ENCODE data around the gene PPA1. TPM values are rescaled to one million over a fixed set of nuclear protein-coding genes. Genes with fewer than 3 reads are reported as not detected.
"Not testable (repeated sequence)": the region's sequence is repeated elsewhere in the genome, so short reads cannot be mapped to it uniquely, and the experiment has no call there.

Gene PPA1
- total RNA-seq, 1 donor from 2014 or later: 79.3 TPM

DNA sequence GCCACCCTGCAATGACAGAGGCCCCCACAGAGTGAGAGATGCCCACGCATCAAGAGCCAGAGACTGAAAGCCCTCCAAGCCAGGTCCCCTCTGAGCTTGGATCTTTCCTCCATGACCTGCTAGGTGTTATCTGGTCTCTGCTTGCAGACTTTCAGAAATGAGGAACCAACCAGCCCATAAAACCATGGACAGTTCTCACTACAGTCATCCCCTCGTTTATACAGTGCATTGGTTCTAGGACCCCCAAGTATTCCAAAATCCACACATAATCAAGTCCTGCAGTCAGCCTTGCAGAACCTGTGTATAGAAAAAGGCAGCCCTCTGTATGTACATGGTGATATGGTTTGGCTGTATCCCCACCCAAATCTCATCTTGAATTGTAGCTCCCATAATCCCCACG, 27.5 kb upstream of the PPA1 start:
- H3K36me3 ChIP-seq: no peaks in the 10 kb centered on the region
- H3K27me3 ChIP-seq: no peaks in the 10 kb centered on the region
- H3K4me3 ChIP-seq: no peak overlapping the region
- peaks cover 6% of the 10 kb centered on the region for H3K4me1 ChIP-seq
- no peak for DNase-seq (ENCODE audit: extremely low spot score in 2 of 2)
- TF ChIP-seq POLR2A (IDR thresholded peaks at IDR 0.05): no peak
- no peak for TF ChIP-seq CTCF (IDR thresholded peaks at IDR 0.05)
- H3K9me3 ChIP-seq: no peaks in the 10 kb centered on the region
- intact Hi-C loops (cut with DNase I): no loop called here
- H3K27ac ChIP-seq: no peak overlapping the region

- H3K27ac ChIP-seq: no peak overlapping the region
- no peaks in the 10 kb centered on the region for H3K9me3 ChIP-seq
- DNase-seq (ENCODE audit: extremely low spot score in 2 of 2): no peak
- H3K4me1 ChIP-seq: peaks cover 11% of the 10 kb centered on the region
- no peaks in the 10 kb centered on the region for H3K27me3 ChIP-seq
- TF ChIP-seq CTCF (IDR thresholded peaks at IDR 0.05) (no peak), POLR2AphosphoS5 (IDR thresholded peaks at IDR 0.05; ENCODE audit: insufficient read depth in 1 of 2, low read depth in 1 of 2) (no peak), POLR2A (IDR thresholded peaks at IDR 0.05) (no peak)
- intact Hi-C loops (cut with DNase I): no loop called here
- no peaks in the 10 kb centered on the region for H3K36me3 ChIP-seq
- no peak overlapping the region for H3K4me3 ChIP-seq
These were observed 27.0 kb upstream of the PPA1 start for GRCh38 chr10:70260259-70260658.

GRCh38 chr10:70258216-70258615, 25.0 kb upstream of the PPA1 start:
- no peak for DNase-seq (ENCODE audit: extremely low spot score in 2 of 2)
- Histone ChIP-seq H3K4me1 (peaks cover 17% of the 10 kb centered on the region), H3K27ac (no peak overlapping the region), H3K27me3 (no peaks in the 10 kb centered on the region), H3K9me3 (no peaks in the 10 kb centered on the region), H3K4me3 (no peak overlapping the region), H3K36me3 (no peaks in the 10 kb centered on the region)
- intact Hi-C loops (cut with DNase I): no loop called here
- TF ChIP-seq CTCF (IDR thresholded peaks at IDR 0.05): no peak

DNA sequence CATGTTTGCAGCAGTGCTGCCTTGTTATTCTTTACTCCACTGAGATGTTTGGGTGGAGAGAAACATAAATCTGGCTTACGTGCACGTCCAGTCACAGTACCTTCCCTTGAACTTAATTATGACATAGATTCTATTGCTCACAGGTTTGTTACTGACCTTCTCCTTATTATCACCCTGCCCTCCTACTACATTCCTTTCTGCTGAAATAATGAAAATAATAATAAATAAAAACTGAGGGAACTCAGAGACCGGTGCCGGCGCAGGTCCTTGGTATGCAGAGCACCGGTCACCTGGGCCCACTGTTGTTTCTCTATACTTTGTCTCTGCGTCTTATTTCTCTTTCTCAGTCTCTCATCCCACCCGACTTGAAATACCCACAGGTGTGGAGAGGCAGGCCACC, 24.6 kb upstream of the PPA1 start:
- DNase-seq (ENCODE audit: extremely low spot score in 2 of 2); H3K4me3 ChIP-seq; H3K36me3 ChIP-seq; H3K27me3 ChIP-seq; H3K9me3 ChIP-seq; intact Hi-C loops (cut with DNase I); H3K27ac ChIP-seq: not testable (repeated sequence)
- H3K4me1 ChIP-seq: peaks cover 17% of the 10 kb centered on the region

DNA sequence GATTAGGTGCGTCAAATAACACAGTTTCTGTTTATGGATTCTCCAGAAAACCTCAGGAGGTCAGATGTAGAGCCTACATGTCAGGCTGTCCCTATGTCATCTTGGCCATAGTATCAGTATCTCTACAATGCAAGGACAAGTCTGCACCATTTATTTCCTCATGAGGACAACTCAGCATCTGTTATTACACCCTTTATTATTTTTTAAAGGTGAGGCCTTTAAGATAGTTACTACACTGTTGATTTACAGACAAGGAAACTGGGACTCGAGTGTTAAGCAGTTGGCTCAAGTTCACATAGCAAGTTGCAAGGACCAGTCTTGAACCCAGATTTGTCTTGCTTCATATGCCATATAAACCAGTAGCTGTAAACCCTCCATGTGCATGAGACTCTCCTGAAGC, 23.2 kb upstream of the PPA1 start:
- Histone ChIP-seq H3K9me3 (no peaks in the 10 kb centered on the region), H3K4me3 (no peak overlapping the region), H3K36me3 (no peaks in the 10 kb centered on the region), H3K27ac (no peak overlapping the region), H3K27me3 (no peaks in the 10 kb centered on the region), H3K4me1 (peaks cover 17% of the 10 kb centered on the region)
- TF ChIP-seq POLR2AphosphoS5 (IDR thresholded peaks at IDR 0.05; ENCODE audit: insufficient read depth in 1 of 2, low read depth in 1 of 2) (no peak), POLR2A (IDR thresholded peaks at IDR 0.05) (no peak), CTCF (IDR thresholded peaks at IDR 0.05) (no peak)
- no peak for DNase-seq (ENCODE audit: extremely low spot score in 2 of 2)
- intact Hi-C loops (cut with DNase I): no loop called here
